Stimulated activated CD4-positive, alpha-beta T cell treated with anti-CD3 and anti-CD28 coated beads, Interleukin-12 subunit alpha, Interleukin-12 subunit beta, amount 100 ng/mL, for 4 hours (primary cell): ENCODE measurements around the gene PLXNA3.
A peak's percentile ranks its signal among the peaks of the same experiment; 100 is the strongest.

Source experiments
- DNase-seq: peaks from one replicate; pipeline ENCODE4 v3.0.0-alpha.2; 2020

The PLXNA3 gene

DNA sequence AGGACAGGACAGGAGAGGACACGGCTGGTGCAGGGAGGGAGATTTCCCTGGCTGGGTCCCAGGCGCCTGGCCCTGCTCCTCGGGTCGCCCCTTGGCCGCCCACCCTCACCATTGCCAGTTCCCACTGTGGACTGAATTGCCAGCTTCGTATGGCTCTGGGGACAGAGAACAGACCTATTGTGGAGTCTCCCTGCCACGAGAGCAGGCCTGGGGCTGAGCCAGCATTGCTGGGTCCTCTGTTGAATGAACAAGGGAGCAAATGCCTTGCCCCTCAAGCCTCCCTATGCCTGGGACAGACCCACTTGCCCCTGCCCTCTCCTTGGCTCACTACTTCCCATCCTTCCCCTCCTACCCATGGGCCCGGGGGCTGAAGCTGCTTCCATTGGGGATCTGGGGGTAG, 4.3 kb downstream of the PLXNA3 start:
- no peak for DNase-seq

DNA sequence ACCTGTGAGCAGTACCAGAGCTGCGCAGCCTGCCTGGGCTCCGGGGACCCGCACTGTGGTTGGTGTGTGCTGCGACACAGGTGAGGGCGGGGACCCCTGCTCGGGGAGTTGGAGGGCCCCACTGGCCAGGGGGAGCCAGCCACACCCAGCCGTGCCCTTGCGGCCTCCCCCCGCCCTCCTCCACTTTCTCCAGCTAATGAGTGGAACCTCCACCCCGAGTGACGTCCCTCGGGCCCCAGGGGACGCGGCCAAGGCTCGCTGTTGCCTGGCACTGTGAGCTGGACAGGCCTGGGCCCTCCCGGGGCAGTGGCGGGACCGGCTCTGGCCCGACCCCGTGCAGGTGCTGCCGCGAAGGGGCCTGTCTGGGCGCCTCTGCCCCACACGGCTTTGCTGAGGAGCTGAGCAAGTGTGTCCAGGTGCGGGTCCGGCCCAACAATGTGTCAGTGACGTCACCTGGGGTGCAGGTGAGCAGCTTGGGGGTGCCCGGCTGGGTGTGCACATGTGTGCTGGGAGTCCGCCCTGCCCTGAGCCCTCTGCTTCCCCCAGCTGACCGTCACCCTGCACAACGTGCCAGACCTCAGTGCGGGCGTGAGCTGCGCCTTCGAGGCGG, 5.6 kb downstream of the PLXNA3 start:
- DNase-seq = no peak

DNA sequence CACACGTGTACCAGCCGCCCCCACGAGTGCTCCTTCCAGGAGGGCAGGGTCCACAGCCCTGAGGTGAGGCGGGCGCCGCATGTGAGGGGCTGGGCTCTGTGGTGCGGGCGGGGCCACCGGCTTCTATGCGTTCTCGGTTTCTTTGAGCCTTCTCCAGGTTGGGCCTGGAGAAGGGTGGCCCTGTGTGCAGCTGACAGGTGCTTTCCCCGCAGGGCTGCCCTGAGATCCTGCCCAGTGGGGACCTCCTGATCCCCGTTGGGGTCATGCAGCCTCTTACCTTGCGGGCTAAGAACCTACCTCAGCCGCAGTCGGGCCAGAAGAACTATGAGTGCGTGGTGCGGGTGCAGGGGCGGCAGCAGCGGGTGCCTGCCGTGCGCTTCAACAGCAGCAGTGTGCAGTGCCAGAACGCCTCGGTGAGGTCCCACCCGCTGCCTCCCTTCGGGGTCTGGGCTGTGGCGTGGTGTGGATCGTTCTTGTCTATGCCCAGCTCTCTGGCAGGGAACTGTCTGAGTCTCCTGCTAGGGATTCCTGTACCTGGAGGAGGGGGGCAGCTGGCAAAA, 6.8 kb downstream of the PLXNA3 start:
- DNase-seq = no peak

DNA sequence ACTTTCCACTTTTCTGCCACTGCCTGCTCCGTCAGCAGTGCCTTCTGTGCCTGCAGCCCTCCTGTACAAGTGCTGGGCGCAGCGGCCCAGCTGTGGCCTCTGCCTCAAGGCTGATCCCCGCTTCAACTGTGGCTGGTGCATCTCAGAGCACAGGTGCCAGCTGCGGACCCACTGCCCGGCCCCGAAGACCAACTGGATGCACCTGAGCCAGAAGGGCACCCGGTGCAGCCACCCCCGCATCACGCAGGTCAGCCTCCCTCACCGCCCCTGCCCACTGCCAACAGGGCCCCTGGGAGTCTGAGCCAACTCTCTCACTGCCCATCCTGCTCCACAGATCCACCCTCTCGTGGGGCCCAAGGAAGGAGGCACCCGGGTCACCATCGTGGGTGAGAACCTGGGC, 7.5 kb downstream of the PLXNA3 start:
- DNase-seq = no peak

DNA sequence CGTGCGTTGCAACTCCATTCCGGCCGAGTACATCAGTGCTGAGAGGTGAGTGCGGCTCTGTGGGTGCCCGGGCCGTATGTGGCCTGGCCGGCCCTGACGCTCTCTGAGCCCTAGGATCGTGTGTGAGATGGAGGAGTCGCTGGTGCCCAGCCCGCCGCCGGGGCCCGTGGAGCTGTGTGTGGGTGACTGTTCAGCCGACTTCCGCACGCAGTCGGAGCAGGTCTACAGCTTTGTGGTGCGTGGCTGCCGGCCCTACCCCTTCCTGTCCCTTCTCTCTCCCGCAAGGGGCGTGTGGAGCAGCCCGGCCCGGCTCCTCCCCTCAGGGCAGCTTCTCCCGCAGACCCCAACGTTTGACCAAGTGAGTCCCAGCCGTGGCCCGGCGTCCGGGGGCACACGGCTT, 8.0 kb downstream of the PLXNA3 start:
- no peak for DNase-seq

DNA sequence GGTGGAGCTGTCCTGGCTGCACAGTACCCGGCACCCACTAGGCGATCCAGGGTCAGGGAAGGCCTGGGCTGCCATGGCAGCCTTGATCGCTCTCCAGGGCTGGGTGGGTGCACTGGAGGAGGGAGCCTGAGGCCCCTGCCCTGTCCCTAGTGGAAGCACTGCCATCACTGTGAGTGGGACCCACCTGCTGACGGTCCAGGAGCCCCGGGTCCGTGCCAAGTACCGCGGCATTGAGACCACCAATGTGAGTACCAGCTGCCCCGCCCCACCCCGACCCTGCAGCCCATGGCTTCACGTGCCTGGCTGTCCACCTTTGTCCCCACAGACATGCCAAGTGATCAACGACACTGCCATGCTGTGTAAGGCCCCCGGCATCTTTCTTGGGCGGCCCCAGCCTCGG, 8.8 kb downstream of the PLXNA3 start:
- no peak for DNase-seq

DNA sequence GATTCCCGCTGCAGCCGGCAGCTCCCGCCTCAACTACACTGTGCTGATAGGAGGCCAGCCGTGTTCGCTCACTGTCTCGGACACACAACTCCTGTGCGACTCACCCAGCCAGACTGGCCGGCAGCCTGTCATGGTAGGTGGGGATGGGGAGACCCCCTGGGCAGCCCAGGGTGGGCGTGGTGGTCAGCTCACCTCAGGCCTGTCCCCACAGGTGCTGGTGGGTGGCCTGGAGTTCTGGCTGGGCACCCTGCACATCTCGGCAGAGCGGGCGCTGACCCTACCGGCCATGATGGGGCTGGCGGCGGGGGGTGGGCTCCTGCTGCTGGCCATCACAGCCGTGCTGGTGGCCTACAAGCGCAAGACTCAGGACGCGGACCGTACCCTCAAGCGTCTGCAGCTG, 9.5 kb downstream of the PLXNA3 start:
- DNase-seq = no peak

DNA sequence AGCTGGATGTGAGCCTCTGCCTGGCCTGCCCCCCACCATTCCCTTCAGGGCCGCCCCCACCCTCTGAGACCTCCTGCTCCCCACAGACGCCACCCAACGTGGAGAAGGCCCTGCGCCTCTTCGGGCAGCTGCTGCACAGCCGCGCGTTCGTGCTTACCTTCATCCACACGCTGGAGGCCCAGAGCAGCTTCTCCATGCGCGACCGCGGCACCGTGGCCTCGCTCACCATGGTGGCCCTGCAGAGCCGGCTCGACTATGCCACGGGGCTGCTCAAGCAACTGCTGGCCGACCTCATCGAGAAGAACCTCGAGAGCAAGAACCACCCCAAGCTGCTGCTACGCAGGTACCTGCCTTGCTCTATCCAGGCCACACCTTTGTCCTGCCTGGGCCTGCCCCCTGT, 10.1 kb downstream of the PLXNA3 start:
- no peak for DNase-seq

DNA sequence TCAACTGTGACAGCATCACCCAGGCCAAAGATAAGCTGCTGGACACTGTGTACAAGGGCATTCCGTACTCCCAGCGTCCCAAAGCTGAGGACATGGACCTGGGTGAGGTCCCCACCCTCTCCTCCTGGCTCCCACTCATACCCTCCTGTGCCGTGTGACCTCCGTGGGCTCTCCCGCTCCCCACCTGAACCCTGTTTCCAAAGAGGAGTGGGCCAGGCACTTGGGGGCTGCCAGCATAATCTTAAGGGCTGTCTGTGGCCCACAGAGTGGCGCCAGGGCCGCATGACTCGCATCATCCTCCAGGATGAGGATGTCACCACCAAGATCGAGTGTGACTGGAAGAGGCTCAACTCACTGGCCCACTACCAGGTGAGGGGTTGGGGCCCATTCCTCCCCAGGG, 11.0 kb downstream of the PLXNA3 start:
- no peak for DNase-seq

DNA sequence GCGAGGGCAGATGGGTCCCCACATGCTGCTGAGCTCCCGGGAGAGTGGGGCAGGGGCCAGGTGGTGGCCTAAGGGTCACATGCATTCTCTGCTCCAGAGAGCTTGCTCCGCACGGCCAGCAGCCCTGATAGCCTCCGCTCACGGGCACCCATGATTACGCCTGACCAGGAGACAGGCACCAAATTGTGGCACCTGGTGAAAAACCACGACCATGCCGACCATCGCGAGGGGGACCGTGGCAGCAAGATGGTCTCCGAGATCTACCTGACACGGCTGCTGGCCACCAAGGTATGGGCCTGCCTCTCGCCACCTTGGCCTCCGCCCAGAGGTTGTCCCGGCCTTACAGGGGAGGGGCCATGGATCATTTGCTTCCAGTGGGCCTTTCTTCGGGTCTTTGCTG, 11.8 kb downstream of the PLXNA3 start:
- DNase-seq = no peak

DNA sequence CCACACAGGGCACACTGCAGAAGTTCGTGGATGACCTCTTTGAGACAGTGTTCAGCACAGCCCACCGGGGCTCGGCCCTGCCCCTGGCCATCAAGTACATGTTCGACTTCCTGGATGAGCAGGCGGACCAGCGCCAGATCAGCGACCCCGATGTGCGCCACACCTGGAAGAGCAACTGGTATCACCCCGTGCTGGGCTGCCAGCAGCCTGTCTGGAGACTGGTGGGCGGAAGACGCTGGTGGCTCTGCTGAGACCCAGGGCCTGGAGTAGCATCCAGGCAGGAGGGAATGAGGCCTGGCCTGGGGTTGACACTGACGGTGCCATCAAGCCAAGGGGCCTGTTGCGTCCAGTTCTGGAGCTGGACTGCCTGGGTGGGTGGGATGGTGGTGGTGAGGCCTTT, 12.4 kb downstream of the PLXNA3 start:
- DNase-seq = no peak

DNA sequence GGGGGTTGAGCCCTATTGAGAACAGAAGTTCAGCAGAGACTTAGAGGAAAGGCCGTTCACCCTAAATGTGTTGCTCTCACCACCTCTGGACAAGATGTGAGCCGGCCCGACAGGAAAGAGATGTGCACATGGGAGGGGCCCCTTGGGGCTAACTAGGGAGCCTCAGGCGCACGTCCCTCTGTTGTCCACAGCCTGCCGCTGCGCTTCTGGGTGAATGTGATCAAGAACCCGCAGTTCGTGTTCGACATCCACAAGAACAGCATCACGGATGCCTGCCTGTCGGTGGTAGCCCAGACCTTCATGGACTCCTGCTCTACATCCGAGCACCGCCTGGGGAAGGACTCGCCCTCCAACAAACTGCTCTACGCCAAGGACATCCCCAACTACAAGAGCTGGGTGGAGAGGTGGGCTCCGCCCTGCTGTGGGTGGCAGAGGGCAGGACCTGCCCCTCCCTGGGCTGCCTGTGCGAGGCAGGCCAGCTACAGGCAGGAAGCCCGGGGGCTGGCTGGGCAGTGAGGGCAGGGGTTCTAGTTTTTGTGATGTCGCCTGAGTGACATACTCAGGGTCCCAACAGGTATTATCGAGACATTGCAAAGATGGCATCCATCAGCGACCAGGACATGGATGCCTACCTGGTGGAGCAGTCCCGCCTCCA, 13.0 kb downstream of the PLXNA3 start:
- no peak for DNase-seq

DNA sequence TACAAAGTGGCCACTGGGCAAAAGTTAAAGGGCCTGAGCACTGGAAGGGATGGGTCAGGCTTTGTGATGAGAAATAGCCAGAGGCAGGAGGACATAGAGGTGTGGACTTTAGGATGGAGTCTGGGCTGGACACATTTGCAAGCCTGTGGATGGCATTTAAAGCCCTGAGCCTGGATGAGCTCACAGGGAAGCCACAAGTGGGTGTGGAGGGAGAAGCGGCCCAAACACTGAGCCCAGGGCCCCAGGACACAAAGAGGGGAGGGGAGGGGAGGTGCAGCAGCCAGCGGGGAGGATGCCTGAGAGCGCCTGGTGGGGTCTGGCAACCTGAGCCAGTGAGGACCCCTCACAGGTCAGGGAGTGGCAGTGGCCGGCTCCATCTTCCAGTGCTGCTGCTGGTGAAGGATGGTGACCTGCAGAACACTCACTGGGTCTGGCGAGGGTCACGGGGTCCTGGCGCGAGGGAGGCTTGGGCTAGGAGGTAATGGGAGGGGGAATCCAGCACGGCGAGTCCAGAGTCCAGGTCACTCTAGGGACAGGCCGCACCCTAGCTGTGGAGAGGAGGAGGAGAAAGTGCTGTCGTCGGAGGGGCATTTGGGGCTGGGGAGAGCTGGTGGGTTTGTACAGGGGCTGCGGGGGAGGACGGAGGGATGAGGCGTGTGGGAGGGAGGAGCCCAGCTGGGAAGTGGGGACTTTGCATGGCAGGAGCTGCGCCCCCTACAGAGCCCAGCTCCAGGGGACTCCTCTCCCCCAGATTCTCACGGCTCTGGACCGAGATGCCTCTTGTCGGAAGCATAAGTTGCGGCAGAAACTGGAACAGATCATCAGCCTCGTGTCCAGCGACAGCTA, 14.0 kb downstream of the PLXNA3 start:
- DNase-seq = no peak

DNA sequence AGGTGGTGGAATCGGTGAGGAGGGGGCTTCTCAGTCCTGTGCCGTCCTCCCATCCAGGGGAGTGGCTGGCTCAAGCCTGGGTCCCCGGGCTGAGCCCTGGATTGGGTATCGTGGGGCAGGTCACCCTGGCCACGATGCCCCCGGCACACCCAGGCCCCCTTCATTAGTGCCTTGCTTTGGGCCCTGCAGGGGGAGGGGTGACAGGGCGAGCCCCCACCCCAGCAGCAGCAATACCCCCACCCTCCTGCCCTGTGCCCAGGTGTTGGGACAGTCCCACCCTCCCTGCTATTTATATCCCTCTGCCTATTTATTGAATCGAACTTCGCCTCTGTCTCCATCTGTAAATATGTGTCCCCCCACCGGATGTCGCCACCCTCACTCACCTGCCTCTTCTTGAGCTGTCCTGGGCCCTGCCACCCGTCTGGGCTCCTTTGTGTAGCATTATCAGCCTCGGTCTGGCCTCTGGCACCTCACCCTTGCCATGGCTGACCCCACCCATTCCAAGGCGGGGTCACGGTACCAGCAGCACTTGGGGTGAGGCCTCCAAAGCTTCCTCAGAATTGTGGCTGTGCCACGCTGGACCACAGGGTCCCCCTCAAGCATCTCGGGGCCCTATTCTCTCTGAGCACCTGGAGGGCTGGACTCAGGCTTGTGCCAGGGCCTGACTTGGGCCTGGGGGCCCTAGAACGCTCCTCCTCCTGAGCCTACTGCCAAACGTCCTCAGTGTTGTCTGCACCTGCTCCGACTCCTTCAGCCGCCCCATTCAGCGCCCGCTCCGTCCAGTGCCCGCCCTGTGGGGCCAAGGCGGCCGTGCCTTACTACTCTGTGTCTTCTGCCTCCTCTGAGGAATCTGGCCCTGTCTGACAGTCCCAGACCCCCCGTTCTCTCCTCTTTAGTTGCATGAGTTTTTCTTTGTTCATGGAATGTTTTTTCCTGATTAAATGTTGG, 14.9 kb downstream of the PLXNA3 start:
- DNase-seq = no peak

DNA sequence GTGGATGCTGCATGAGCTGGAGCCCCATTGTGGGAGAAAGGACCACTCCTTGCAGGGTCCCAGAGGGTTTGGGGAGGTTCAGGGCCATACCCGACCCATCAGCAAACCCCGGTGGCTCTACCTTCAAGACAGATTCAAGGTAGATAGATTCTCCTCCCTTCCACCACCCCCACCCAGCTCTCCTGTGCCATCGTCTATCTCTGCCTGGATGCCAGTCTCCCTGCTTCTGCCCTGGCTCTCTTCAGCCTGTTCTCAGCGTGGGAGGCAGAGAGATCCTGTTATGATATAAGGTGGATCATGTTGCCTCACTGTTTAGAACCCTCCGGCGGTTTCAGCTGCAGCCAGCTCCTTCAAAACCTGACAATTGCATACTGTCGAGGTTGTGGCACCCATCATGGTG, 15.6 kb downstream of the PLXNA3 start:
- no peak for DNase-seq

DNA sequence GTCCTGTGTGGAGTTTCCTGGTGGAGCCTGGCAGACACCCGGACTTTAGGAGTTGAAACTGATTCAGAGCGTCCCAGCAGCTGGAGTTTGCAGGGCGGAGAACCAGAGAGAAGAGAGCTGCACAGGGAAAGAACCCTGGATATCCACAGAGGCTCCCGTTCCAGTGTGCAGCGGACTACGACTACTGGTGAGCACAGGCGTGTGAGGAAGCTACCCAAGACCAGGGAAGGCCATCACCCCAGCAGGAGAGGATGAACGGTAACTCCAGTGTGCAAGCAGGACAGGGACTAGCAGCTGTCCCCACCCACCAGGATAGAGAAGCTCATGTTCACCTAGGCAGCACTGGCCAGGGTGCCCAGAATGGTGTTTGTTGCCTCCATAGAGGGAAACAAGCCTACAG, 18.7 kb downstream of the PLXNA3 start:
- no peak for DNase-seq

DNA sequence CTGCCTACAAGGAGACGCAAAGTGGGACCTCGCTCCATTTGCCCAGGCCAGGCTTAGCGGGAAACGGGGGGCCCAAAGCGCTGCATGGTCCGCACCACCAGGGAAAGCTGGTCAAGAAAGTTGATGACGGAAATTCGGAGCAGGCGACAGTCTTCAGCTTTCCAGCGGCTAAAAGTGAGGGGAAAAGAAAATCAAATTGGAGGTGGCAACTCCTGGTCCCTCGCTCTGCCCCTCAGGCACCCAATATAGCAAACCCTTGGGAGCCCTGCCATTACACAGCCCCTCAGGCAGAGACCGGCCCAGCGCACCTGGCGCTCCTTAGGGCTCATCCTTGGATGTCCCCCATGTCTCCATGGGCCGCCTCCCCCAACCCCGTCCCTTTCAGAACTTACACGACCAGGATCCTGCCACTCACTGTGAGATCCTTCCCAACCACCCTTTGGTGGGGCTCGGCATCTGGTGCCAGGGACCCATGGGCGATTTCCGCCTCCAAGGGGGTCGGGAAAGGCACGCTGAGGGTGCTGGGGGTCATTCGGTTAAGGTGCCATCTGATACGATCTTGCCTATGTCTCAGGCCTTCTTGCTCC, 19.9 kb downstream of the PLXNA3 start:
- DNase-seq = no peak

DNA sequence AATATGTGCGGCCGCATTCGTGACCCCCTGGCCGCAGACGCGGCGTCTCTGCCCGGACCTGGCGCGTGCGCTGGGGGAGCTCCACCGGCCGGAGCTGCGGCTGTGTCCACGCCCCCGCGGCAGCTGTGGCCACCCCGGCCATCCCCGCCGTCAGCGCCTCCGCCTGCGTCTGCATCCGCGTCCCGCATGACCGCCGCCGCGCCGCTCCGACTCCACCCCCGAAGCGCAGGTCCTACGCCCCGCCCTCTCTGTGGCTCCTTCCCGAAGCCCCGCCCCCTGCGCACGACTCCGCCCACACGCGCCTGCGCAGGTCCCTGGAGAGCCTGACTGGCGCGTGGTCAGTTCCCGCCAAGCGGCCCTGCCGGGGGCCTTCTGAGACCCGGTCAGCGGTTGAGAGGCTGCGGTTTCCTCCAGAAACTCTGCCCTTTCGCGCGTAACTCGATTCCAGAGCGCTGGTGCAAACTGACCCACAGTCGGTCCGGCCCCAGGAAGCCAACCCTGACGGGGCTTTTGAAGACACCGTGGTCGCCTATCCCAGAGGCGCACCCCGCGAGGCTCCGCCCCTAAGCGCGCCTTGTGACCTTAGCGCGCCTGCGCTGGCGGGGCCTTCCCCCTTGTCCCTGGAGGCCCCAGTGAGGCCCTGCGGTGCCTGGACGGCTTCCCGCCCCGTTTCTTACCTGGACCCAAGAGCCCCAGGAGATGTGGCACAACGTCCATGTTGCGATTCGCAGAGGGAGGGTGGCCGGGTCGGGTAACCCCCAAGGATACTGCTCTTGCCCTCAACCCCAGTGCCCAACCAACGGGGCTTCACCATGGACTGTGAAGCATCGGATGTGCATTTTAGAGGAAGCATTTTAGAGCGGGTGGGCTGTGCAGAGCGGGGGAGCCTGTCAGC, 20.9 kb downstream of the PLXNA3 start, which contains the start of gene LAGE3:
Gene LAGE3, minus strand, starts transcription at position 554 of the 895 bp plus-strand sequence. Its CDS starts 366 bp downstream, at position 188.
- peak; percentile 91 for DNase-seq

DNA sequence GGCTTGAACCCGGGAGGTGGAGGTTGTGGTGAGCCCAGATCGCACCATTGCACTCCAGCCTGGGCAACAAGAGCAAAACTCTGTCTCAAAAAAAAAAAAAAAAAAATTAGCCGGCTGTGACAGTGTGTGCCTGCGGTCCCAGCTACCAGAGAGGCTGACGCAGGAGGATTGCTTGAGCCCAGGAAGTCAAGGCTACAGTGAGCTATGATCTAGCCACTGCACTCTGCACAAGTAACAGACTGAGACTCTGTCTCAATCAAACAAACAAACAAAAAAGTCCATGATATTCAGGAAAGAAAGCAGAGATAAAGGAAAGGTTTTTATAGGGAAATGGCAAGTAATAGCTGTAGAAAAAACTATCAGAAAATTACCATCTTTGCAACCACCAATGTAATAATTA, 23.1 kb downstream of the PLXNA3 start:
- no peak for DNase-seq

DNA sequence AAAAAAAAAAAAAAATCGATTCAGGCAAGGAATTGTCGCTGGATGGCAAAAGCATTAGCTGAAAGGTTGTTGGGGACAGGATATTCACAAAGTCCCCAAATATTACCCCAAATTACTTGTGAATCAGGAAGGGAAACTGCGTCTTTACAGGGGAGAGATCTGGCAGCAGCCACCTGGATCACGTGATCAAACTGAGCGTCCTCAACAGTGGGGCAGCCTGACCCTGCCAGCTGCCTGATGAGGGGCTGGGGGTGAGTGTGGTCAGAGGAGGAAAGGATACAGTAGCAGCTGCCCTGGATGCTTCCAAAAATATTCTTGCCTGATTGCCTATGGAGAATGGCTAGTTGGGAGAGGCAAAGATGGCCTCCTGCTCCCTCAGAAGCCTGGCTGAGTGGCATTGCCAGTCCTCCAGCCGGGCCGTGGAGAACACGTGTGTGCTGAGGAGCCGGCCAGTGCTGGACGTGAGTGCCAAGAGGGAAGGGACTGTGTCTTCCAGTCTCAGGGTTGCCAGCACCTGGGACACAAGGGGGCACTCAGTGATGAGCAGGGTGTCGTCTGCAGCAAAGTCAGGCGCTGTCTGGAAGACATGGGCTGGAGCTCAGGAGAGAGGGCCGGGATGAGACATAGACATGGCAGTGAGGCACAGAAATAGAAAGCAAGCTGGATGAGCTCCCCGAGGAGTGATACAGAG, 24.0 kb downstream of the PLXNA3 start:
- no peak for DNase-seq
